Right lobe of liver (tissue), 6 donors: ENCODE data around the gene GPR142. TPM values are rescaled to one million over a fixed set of nuclear protein-coding genes. Genes with fewer than 3 reads are reported as not detected.

Source experiments
- ATAC-seq, 4 donors: fragments of 200-7000 bp; cut with Tn5 transposase; one replicate each; pipeline ENCODE4 v1.9.1; 2020; ENCODE audit warnings: mild to moderate bottlenecking in 4 of 4, moderate library complexity in 4 of 4
- DNase-seq, 3 donors: peaks; one replicate each; pipeline ENCODE4 v3.0.0-alpha.2; 2020
- H3K27ac ChIP-seq, 3 donors: fragments of 200-600 bp; one replicate each; pipeline ENCODE4 v1.8.0; 2022
- H3K27me3 ChIP-seq, 2 donors: fragments of 200-600 bp; one replicate each; pipeline ENCODE4 v1.8.0; 2022
- H3K36me3 ChIP-seq, 4 donors: fragments of 200-600 bp; sonication (generic) in 1 of 4; one replicate each; pipeline versions ENCODE4 v1.5.1 to v1.8.0; 2017 to 2022; ENCODE audit warnings: control low read depth in 1 of 4
- H3K4me1 ChIP-seq, 4 donors: fragments of 200-600 bp; sonication (generic) in 1 of 4; one replicate each; pipeline versions ENCODE4 v1.5.1 to v1.8.0; 2017 to 2022; ENCODE audit warnings: control low read depth in 1 of 4
- H3K4me3 ChIP-seq, 3 donors: fragments of 200-600 bp; one replicate each; pipeline ENCODE4 v1.8.0; 2022
- H3K9me3 ChIP-seq, 4 donors: fragments of 200-600 bp; sonication (generic) in 1 of 4; one replicate each; pipeline versions ENCODE4 v1.5.1 to v1.8.0; 2017 to 2022; ENCODE audit warnings: control low read depth in 1 of 4
- CTCF ChIP-seq, 4 donors: fragments of 200-600 bp in 3 of 4; fragments of 450-650 bp in 1 of 4; IDR thresholded peaks; one replicate each; pipeline versions ENCODE4 v1.5.1 to v1.8.0; 2016 to 2022; ENCODE audit warnings: antibody characterized with exemption in 4 of 4, mild to moderate bottlenecking in 2 of 4
- POLR2A ChIP-seq: fragments of 450-650 bp; IDR thresholded peaks from one replicate; pipeline ENCODE4 v1.6.1; 2017; ENCODE audit warnings: antibody characterized with exemption, mild to moderate bottlenecking
- WGBS: methylation state at CpG from one replicate; pipeline ENCODE4 v1.1.6; 2018; ENCODE audit warnings: low coverage, low lambda C conversion rate; ENCODE audit not compliant: insufficient coverage; ENCODE audit errors: missing lambda C conversion rate; 5-methylcytosine and 5-hydroxymethylcytosine counted together
- intact Hi-C, 2 donors: fragments of 100-400 bp; cut with DNase I; formaldehyde crosslinking; loops; one replicate each; pipeline versions ENCODE4 v1.11.2 to v1.14.1; 2022
- total RNA-seq, 6 experiments: library from RNA; depleted of rRNA in 2 of 6; stranded (reverse); fragments of >200 nt in 2 of 6; fragmentation: NEBNext Ultra II Directional in 3 of 6; extraction: Animal tissue kit (Norgen Biotek cat#: 25700) in 3 of 6; gene quantifications; one replicate each; pipeline versions ENCODE4 v1.1.0 to v1.2.4, GENCODE V29; 2016 to 2023
- donor health status: DM: no; HTN: yes; CAD: no.
- donor health status: DM: no; HTN: no; CAD: no.
- donor health status: DM: no; HTN: no; CAD: no.
- donor health status: DM: no; HTN: yes; CAD: no.
- donor health status: DM: no; HTN: yes; CAD: no.

GPR142 gene
- total RNA-seq, 6 experiments from 2014 or later: 0.24 TPM; not detected in 5

GRCh38 chr17:74374858-74375257, 7.6 kb downstream of the GPR142 start:
- ATAC-seq: no peak
- H3K27ac ChIP-seq: no peak overlapping the region
- DNase-seq: no peak
- no peaks in the 10 kb centered on the region for H3K9me3 ChIP-seq
- WGBS: 93% methylated on average over 3 of the region's 3 CpGs
- no peaks in the 10 kb centered on the region for H3K27me3 ChIP-seq
- TF ChIP-seq POLR2A (no peak), CTCF (IDR thresholded peaks at IDR 0.05) (no peak)
- H3K36me3 ChIP-seq: no peaks in the 10 kb centered on the region
- no peak overlapping the region for H3K4me3 ChIP-seq
- intact Hi-C loops: loop anchor here in 1 of 2 donors (5.0 kb wide), 1 partner anchor 82 kb away; no protein-coding TSS in a partner anchor
- H3K4me1 ChIP-seq: peaks cover 0 to 10% (median 4%) of the 10 kb centered on the region in 4 donors

GRCh38 chr17:74379495-74380085, 12.3 kb downstream of the GPR142 start:
- H3K4me3 ChIP-seq: no peak overlapping the region
- TF ChIP-seq CTCF (IDR thresholded peaks at IDR 0.05) (peak; percentile 94 to 98 (median 96)), POLR2A (no peak)
- intact Hi-C loops: loop anchor here (2.0 to 5.0 kb wide), 2 partner anchors 78 to 79 kb away; no protein-coding TSS in a partner anchor
- no peak overlapping the region for H3K27ac ChIP-seq
- WGBS: 28% methylated on average over 11 of the region's 20 CpGs
- no peaks in the 10 kb centered on the region for H3K36me3 ChIP-seq
- ATAC-seq (peak; percentile 92 to 98 (median 96)), DNase-seq (peak; percentile 93 to 94 (median 94))
- peaks cover 0 to 12% (median 4%) of the 10 kb centered on the region in 4 donors for H3K4me1 ChIP-seq
- H3K9me3 ChIP-seq: no peaks in the 10 kb centered on the region
- H3K27me3 ChIP-seq: no peaks in the 10 kb centered on the region

- intact Hi-C loops: loop anchor here in 1 of 2 donors (2.0 kb wide), 1 partner anchor 78 kb away; no protein-coding TSS in a partner anchor
- Histone ChIP-seq H3K9me3 (no peaks in the 10 kb centered on the region), H3K4me1 (peaks cover 0 to 12% (median 4%) of the 10 kb centered on the region in 4 donors), H3K27me3 (no peaks in the 10 kb centered on the region), H3K27ac (no peak overlapping the region), H3K4me3 (no peak overlapping the region), H3K36me3 (no peaks in the 10 kb centered on the region)
- 60% methylated on average over 9 of the region's 17 CpGs for WGBS
- ATAC-seq (peak in 3 of 4 donors; percentile 6 to 12 (median 6)), DNase-seq (no peak)
- TF ChIP-seq CTCF (IDR thresholded peaks at IDR 0.05): no peak
- TF ChIP-seq POLR2A: no peak
Measured at GRCh38 chr17:74380086-74380958, 13.0 kb downstream of the GPR142 start.

GRCh38 chr17:74380959-74381808, 13.9 kb downstream of the GPR142 start:
- DNase-seq: no peak
- TF ChIP-seq POLR2A: no peak
- no peak for TF ChIP-seq CTCF (IDR thresholded peaks at IDR 0.05)
- Histone ChIP-seq H3K27me3 (no peaks in the 10 kb centered on the region), H3K4me3 (no peak overlapping the region), H3K36me3 (no peaks in the 10 kb centered on the region), H3K27ac (no peak overlapping the region), H3K4me1 (peaks cover 0 to 12% (median 4%) of the 10 kb centered on the region in 4 donors), H3K9me3 (no peaks in the 10 kb centered on the region)
- intact Hi-C loops: loop anchor here in 1 of 2 donors (2.0 kb wide), 1 partner anchor 78 kb away; no protein-coding TSS in a partner anchor
- no peak for ATAC-seq
- 87% methylated on average over 7 of the region's 15 CpGs for WGBS
